Measurements from ENCODE around the gene SPDYE2.
"Not testable (repeated sequence)": the region's sequence is repeated elsewhere in the genome, so short reads cannot be mapped to it uniquely, and the experiment has no call there.

The SPDYE2 gene
- total RNA-seq, result 0 reads per million in 2 experiments

GRCh38 chr7:102550808-102551422 is at the start of gene SPDYE2:
TSS of gene SPDYE2 (plus strand) at chr7:102551226. CDS start at chr7:102553256, 2,030 bp downstream.
- DNase-seq (ENCODE audit: low read depth), result not testable (repeated sequence)

DNA sequence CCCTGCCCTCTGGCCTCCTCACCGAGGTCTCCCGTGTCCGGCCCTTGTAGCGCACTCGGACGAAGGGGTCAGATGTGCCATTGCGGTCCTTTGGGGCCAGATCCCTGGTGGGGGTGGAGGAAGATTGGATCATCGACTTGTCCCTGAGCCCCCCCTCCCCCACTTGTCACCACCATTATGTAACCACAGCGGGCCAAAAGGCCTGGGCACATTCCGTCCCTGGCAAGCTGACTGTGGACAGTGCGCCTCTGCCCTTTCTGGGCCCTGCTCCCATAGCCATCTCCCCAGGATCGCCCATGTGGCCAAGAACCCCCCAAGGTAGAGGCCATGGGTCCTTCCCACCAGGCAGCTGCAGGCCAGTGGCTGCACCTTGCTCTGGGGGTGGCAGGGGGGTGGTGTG is 47.9 kb upstream of the SPDYE2 start:
- not testable (repeated sequence) for DNase-seq (ENCODE audit: low read depth)

DNA sequence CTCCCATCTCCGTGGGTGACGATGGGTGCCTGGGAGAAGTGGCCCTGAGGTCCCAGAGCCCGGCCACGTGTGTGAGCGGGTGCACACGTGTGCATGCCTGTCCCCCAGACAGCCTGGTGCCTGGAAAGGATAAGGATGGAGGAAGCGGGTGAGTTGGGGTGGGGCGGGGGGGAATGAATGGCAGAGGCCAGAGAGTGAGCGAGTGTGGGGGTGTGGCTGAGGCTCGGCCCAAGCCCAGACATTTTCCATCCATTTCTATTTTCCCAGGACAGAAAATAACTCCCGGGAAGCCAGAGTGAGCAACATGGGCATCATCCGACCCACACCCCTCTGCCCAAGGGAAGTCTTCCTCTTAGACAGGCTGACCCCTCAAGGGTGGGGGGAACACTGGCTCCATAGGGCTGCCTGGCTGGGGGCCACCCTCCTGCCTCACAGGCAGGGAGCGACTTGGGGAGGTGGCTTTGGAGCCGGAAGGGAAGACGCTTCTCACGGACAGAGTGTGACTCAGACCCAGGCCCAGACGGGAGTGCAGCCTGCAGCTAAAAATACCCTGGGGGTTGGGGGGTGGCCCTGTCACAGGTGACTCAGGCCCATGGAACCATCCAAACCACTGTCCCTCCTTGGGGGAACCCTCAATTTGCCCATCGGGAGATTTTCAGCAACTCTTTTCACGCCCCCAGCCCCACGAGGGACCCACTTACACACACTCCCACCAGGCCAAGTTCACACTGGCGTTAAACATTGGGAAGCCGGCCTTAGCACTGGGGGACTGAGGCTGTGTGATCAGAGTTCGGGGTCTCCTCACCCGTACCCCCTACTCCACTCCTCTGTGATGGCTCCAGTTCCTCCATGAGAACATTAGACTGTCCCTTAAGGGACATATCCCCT is 45.5 kb upstream of the SPDYE2 start:
- DNase-seq (ENCODE audit: low read depth), result not testable (repeated sequence)

GRCh38 chr7:102507410-102508088 is 43.5 kb upstream of the SPDYE2 start:
- DNase-seq (ENCODE audit: low read depth), result not testable (repeated sequence)

GRCh38 chr7:102510575-102510974 is 40.5 kb upstream of the SPDYE2 start:
- DNase-seq (ENCODE audit: low read depth), result not testable (repeated sequence)

DNA sequence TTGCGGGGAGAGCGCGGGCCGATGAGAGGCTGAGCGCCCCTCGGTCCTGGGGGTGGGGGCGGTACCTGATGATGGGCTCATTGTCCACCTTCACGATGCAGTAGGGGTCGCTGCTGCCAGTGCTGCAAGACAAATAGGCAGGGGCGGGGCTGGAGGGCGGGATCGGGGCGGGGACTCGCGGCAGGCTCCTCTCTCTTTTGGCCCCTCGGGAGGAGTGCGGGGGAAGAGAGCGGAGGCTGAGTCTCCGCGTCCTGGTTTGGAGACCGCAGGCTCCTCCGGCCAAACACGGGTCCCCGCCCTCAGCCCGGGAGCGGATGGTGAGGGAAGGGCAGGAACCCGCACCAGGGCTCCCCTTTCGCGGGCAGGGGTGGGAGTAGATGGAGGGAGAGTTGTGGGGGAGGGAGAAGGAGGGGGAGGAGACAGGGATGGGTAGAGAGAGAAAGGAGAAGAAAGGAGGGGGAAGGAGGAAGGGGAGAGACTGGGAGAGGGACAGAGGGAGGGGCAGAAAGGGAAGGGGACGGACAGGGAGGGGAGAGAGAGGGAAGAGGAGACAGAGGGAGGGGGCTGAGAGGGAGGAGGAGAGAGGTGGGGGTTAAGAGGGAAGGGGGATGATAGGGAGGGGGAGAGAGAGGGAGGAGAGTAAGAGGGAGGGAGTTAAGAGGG is 39.0 kb upstream of the SPDYE2 start:
- DNase-seq (ENCODE audit: low read depth), result not testable (repeated sequence)

DNA sequence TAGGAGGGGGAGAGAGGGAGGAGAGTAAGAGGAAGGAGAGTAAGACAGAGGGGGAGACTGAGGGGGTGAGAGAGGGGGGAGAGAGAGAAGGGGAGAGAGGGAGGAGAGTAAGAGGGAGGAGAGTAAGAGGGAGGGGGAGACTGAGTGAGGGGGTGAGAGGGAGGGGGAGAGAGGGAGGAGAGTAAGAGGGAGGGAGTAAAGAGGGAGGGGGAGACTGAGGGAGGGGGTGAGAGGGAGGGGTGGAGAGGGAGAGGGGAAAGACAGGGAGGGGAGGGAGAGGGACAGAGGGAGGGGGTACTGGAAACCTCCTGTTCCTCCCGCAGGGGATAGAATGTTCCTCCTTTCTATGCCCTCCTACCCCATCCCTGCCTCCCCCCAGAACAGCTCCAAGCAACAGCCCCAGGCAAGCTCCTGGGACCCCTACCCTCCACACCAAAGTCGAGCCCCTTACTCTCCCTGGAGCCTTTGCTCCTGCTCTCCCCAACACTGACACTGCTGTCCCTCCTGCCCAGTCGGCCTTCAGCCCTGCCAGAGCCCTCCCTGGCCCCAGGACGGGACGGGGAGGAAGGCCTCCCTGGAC is 38.3 kb upstream of the SPDYE2 start:
- not testable (repeated sequence) for DNase-seq (ENCODE audit: low read depth)

DNA sequence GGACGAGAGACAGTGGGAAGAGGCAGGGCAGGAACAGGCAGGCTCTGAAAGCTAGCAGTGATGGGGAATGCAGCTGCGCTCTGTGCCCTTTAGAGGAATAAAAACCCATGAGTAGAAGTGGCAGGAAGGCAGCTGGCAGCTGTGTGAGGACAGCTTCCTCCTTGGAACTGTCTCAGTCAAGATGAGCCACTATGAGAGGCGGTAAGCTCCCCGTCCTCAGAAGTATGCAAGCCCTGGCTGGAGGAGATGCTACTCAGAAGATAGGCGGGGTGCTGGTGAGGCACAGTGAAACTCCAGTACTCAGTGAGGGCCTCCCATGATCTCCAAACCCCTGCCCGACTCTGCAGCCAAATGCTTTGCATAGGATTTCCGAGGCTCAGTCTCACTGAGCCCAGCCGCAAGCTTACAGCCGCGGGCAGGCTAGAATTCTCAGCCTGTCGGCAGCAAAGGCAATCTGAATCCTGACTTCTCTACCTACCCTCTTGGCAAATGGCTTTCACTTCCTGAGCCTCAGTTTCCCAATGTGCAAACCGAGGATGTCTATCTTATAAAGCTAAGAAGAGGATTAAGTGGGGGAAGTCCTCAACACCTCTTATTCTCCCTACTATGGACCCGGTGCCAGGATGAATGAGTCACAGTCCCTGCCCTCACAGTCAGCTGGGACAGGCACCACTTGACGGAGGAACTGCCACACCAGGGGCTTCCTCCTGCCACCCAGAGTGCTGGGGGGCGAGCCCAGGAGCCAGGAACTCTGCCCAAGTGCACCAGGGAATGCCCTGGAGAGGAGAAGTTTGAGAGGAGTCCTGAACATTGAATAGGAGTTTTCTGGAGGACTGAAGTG is 35.9 kb upstream of the SPDYE2 start:
- DNase-seq (ENCODE audit: low read depth), result not testable (repeated sequence)

GRCh38 chr7:102515889-102516288 is 35.1 kb upstream of the SPDYE2 start:
- DNase-seq (ENCODE audit: low read depth), result not testable (repeated sequence)

DNA sequence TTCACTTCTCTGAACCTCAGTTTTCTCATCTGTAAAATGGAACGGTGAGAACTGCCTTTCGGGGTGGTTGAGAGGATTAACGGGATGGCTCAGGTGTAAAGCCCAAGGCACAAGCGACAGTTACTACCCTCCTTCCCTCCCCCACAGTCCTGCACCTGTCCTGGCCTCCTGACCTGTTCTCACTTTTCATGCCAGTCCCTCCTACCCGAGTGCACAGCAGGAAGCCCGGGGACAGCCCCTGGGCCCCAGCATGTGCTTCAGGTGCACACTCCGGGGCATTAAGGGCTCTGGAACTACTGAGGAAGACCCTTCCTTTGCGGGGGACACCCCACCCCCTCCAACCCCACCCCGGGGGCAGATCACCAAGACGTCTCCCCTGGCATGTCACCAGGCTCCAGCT is 34.1 kb upstream of the SPDYE2 start:
- DNase-seq (ENCODE audit: low read depth), result not testable (repeated sequence)

- DNase-seq (ENCODE audit: low read depth), result not testable (repeated sequence)
These were observed 33.4 kb upstream of the SPDYE2 start, which contains the start of gene RASA4B for GRCh38 chr7:102517550-102518147. TSS of gene RASA4B (minus strand) at chr7:102517777. CDS start at chr7:102517710, 67 bp downstream.

- not testable (repeated sequence) for DNase-seq (ENCODE audit: low read depth)
These were observed 30.2 kb upstream of the SPDYE2 start for GRCh38 chr7:102520797-102521196.

GRCh38 chr7:102524803-102525202 is 26.2 kb upstream of the SPDYE2 start:
- not testable (repeated sequence) for DNase-seq (ENCODE audit: low read depth)

- not testable (repeated sequence) for DNase-seq (ENCODE audit: low read depth)
These were observed 23.8 kb upstream of the SPDYE2 start for GRCh38 chr7:102527182-102527581.

- not testable (repeated sequence) for DNase-seq (ENCODE audit: low read depth)
These were observed 22.9 kb upstream of the SPDYE2 start for GRCh38 chr7:102527822-102528793.

DNA sequence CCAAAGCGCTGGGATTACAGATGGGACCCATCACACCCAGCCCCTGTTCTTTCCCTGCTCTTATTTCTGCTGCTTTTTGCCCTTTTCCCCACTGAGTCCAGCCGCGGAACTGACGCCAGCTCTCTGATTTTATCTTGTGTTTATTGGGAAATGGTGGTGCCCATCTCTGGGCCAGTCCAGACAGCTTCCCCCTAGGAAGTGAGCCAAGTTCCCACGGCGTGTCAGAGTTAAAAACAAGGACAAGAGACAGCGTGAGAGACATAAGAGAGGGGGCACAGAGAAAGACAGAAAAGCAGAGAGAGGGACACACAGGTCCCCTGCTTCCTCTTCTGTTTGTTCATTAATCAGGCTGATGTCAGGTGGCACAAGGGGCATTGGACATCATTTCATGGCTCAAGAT is 19.4 kb upstream of the SPDYE2 start:
- DNase-seq (ENCODE audit: low read depth), result not testable (repeated sequence)

DNA sequence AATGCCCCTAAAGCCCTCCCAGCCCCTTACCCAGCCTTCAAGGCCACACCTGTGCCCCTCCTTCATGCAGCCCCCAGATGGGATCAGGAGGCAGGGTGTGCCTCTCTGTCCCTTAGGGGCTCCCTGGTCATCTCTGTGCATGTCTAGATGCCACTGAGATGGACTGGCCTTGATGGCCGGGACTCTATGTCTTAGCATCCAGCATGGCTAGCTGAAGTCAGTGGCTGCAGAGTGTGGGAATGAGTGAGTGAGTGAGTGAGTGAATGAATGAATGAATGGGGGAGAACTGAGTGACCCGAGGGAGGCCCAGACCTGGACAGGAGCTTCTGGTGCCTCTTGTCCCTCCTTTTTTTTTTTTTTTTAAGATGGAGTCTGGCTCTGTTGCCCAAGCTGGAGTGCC is 18.9 kb upstream of the SPDYE2 start:
- DNase-seq (ENCODE audit: low read depth), result not testable (repeated sequence)

- not testable (repeated sequence) for DNase-seq (ENCODE audit: low read depth)
These were observed 15.9 kb upstream of the SPDYE2 start for GRCh38 chr7:102535062-102535615.
